Calu3 (cell line): ENCODE data around the gene TNFRSF21. TPM values are rescaled to one million over a fixed set of nuclear protein-coding genes. Genes with fewer than 3 reads are reported as not detected.

ENCODE experiments used
- BruUV-seq: library from RNA; stranded (reverse); fragments of 400-500 nt; replicated peaks from 2 replicates; lab custom pipeline; 2021; lab: Mats Ljungman, UMichigan
- CTCF ChIA-PET: fragments of 300-600 bp; sonication (Branson Sonifier 250); formaldehyde crosslinking; loops from one replicate; lab custom pipeline; 2022; ENCODE audit warnings: antibody characterized with exemption; lab: Charles Lee
- DNase-seq: peaks from one replicate; pipeline ENCODE4 v3.0.0; 2022
- H3K27ac Mint-ChIP-seq: one replicate; pipeline ENCODE4 v1.8.0; 2022; ENCODE audit warnings: mixed read lengths; ENCODE audit not compliant: unreplicated experiment
- H3K27me3 Mint-ChIP-seq: one replicate; pipeline ENCODE4 v1.8.0; 2022; ENCODE audit warnings: mixed read lengths; ENCODE audit not compliant: unreplicated experiment
- H3K36me3 Mint-ChIP-seq: one replicate; pipeline ENCODE4 v1.8.0; 2022; ENCODE audit warnings: mild to moderate bottlenecking, moderate library complexity, mixed read lengths; ENCODE audit not compliant: insufficient read depth, unreplicated experiment
- H3K4me1 Mint-ChIP-seq: one replicate; pipeline ENCODE4 v1.8.0; 2022; ENCODE audit warnings: mild to moderate bottlenecking, low read depth, mixed read lengths; ENCODE audit not compliant: unreplicated experiment
- H3K4me3 Mint-ChIP-seq: one replicate; pipeline ENCODE4 v1.8.0; 2022; ENCODE audit warnings: mild to moderate bottlenecking, low read depth, moderate library complexity, mixed read lengths; ENCODE audit not compliant: unreplicated experiment
- H3K9me3 Mint-ChIP-seq: one replicate; pipeline ENCODE4 v1.8.0; 2022; ENCODE audit warnings: low read depth, mixed read lengths; ENCODE audit not compliant: unreplicated experiment
- intact Hi-C: fragments of 100-400 bp; cut with micrococcal nuclease; formaldehyde crosslinking; loops from one replicate; pipeline ENCODE4 v1.10.0; 2022; ENCODE audit not compliant: unreplicated experiment
- total RNA-seq: library from RNA; stranded (reverse); gene quantifications from 2 replicates; pipeline ENCODE4 v1.2.3, GENCODE V29; 2022
- TF ChIP-seq, protein P1 (sequence below): fragments of 200-600 bp; IDR thresholded peaks from one replicate; pipeline ENCODE4 v1.8.0; 2022; ENCODE audit warnings: antibody characterized with exemption; ENCODE audit not compliant: unreplicated experiment

The TNFRSF21 gene
- total RNA-seq, 1 experiment from 2014 or later, result 255 TPM

DNA sequence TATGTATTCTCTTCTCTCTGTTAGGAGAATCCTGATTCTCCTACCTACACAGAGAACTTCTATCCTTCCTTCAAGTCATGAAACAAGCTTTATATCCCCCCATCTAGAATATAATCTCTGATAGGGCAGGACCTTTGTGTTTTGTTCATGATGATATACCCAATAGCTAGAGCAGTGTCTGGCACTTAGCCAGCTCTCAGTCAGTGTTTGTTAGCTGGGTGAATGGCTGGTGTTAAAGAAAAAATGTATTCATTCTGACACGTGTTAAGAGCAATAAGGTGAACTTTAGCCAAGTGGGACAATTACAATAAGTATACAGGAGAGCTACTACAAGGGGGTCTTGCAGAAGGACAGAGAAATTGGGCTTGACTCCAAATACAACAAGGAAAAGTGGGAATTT, 34.3 kb upstream of the TNFRSF21 start:
- no TSS peak for BruUV-seq
- intact Hi-C loops, result no loop called here
- Mint-ChIP-seq H3K27me3 (no peaks in the 10 kb centered on the region), H3K36me3 (peaks cover 5% of the 10 kb centered on the region), H3K4me3 (peak overlapping the region; percentile 2), H3K27ac (peak overlapping the region; percentile 2), H3K4me1 (peaks cover 33% of the 10 kb centered on the region), H3K9me3 (no peaks in the 10 kb centered on the region)
- TF ChIP-seq, protein P1, sequence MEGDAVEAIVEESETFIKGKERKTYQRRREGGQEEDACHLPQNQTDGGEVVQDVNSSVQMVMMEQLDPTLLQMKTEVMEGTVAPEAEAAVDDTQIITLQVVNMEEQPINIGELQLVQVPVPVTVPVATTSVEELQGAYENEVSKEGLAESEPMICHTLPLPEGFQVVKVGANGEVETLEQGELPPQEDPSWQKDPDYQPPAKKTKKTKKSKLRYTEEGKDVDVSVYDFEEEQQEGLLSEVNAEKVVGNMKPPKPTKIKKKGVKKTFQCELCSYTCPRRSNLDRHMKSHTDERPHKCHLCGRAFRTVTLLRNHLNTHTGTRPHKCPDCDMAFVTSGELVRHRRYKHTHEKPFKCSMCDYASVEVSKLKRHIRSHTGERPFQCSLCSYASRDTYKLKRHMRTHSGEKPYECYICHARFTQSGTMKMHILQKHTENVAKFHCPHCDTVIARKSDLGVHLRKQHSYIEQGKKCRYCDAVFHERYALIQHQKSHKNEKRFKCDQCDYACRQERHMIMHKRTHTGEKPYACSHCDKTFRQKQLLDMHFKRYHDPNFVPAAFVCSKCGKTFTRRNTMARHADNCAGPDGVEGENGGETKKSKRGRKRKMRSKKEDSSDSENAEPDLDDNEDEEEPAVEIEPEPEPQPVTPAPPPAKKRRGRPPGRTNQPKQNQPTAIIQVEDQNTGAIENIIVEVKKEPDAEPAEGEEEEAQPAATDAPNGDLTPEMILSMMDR, result no peak
- DNase-seq, result peak; percentile 37
- CTCF ChIA-PET, result interaction anchor here (0.6 kb wide), 1 partner anchor 591 kb away, joined by 3 read pairs; no protein-coding TSS in a partner anchor

DNA sequence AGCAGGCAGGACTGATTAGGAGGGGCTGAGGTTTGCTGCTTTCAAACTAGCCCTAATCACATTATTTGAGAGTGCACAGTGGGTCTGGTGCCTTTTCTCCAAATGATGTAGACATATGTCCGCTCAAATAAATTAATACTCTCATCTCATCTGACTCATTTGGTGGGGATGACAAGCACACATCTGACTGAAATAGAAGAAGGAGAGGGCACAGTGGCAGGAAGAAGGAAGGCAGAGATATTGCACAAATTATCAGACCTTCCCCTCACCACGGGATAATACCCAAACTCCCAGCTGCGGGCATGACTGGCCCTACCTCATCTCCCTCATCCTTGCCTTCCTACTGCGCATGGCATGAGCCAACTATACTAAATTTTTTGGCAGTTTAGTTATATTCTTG, 33.9 kb upstream of the TNFRSF21 start:
- Mint-ChIP-seq H3K4me1 (peaks cover 33% of the 10 kb centered on the region), H3K36me3 (peaks cover 5% of the 10 kb centered on the region), H3K27ac (no peak overlapping the region), H3K9me3 (no peaks in the 10 kb centered on the region), H3K4me3 (no peak overlapping the region), H3K27me3 (no peaks in the 10 kb centered on the region)
- no TSS peak for BruUV-seq
- DNase-seq, result no peak
- TF ChIP-seq, protein P1, result no peak
- intact Hi-C loops, result no loop called here
- CTCF ChIA-PET, result interaction anchor here (0.6 kb wide), 1 partner anchor 591 kb away, joined by 3 read pairs; no protein-coding TSS in a partner anchor

DNA sequence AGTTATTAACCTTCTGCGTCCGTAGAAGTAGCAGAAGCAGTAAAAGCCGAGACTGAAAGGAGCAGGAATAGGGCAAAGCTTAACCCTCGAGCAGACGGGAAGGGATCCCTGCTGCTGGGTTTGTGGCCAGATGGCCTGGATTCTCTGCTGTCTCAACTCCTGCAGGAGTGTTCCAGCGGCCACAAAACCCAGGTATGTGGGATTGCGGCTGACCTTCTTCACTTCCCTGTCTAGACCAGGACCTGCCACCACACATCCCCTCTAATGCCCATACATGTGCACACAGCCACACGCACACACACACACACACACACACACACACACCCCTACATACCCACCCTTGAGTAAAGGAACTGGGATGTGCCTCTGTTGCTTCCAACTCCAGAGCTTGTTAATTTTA, 33.1 kb upstream of the TNFRSF21 start:
- CTCF ChIA-PET, result no interaction called here
- Mint-ChIP-seq H3K27ac (no peak overlapping the region), H3K27me3 (no peaks in the 10 kb centered on the region), H3K9me3 (no peaks in the 10 kb centered on the region), H3K4me3 (no peak overlapping the region), H3K36me3 (peaks cover 5% of the 10 kb centered on the region), H3K4me1 (peaks cover 33% of the 10 kb centered on the region)
- DNase-seq, result no peak
- BruUV-seq, result no TSS peak
- intact Hi-C loops, result no loop called here
- TF ChIP-seq, protein P1, result no peak

DNA sequence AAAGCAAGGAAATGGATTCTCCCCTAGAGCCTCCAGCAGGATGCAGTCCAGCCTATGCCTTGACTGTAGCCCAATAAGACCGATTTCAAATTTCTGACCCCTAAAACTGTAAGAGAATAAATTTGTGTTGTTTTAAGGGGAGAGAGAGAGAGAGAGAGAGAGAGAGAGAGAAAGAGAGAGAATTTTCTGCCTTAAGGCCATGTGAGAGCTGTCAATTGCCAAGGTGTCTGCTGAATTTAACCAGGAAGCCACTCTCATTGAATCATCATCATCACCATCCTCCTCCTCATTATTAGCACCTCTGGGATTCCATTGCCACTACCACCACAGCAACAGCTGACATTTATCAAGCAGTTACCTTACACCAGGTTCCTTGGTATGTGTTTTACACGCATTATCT, 27.8 kb upstream of the TNFRSF21 start:
- CTCF ChIA-PET, result no interaction called here
- H3K9me3 Mint-ChIP-seq, result no peaks in the 10 kb centered on the region
- H3K27me3 Mint-ChIP-seq, result no peaks in the 10 kb centered on the region
- no peaks in the 10 kb centered on the region for H3K36me3 Mint-ChIP-seq
- peaks cover 14% of the 10 kb centered on the region for H3K4me1 Mint-ChIP-seq
- TF ChIP-seq, protein P1, result no peak
- no TSS peak for BruUV-seq
- intact Hi-C loops, result no loop called here
- H3K4me3 Mint-ChIP-seq, result no peak overlapping the region
- no peak for DNase-seq
- H3K27ac Mint-ChIP-seq, result no peak overlapping the region
